Neural cell (in vitro differentiated cells): ENCODE data around the gene CAPN6.

Experiments used
- EP300 ChIP-seq: fragments of 450-650 bp; conservative IDR thresholded peaks from 2 replicates; pipeline ENCODE4 v1.6.1; 2014; ENCODE audit warnings: antibody characterized with exemption, mild to moderate bottlenecking, moderate library complexity; ENCODE audit not compliant: poor library complexity, severe bottlenecking
- POLR2AphosphoS5 ChIP-seq: IDR thresholded peaks from 2 replicates; pipeline ENCODE4 v1.6.1; 2012
- TF ChIP-seq, protein P1 (sequence below): fragments of 450-650 bp; IDR thresholded peaks from 2 replicates; pipeline ENCODE4 v1.5.1; 2014; ENCODE audit warnings: antibody characterized with exemption, mild to moderate bottlenecking, moderate library complexity; ENCODE audit not compliant: poor library complexity, severe bottlenecking

DNA sequence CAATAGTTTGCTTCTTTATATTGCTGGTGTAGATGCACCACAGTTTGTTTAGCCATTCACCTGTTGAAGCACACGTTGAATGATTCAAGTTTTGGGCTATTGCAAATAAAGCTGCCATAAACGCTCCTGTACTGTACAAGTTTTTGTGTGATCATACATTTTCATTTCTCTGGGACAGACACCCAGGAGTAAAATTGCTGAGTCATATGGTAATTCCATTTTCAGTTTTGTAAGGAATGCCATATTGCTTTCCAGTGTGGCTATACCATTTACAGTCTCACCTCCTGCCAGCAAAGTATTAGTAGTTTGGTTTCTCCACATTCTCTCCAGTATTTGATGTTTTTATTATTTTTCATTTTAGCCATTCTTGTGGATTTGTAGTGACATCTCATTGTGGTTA is 32.0 kb upstream of the CAPN6 start:
- TF ChIP-seq EP300 = no peak
- TF ChIP-seq, protein P1, sequence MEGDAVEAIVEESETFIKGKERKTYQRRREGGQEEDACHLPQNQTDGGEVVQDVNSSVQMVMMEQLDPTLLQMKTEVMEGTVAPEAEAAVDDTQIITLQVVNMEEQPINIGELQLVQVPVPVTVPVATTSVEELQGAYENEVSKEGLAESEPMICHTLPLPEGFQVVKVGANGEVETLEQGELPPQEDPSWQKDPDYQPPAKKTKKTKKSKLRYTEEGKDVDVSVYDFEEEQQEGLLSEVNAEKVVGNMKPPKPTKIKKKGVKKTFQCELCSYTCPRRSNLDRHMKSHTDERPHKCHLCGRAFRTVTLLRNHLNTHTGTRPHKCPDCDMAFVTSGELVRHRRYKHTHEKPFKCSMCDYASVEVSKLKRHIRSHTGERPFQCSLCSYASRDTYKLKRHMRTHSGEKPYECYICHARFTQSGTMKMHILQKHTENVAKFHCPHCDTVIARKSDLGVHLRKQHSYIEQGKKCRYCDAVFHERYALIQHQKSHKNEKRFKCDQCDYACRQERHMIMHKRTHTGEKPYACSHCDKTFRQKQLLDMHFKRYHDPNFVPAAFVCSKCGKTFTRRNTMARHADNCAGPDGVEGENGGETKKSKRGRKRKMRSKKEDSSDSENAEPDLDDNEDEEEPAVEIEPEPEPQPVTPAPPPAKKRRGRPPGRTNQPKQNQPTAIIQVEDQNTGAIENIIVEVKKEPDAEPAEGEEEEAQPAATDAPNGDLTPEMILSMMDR = no peak
- no peak for TF ChIP-seq POLR2AphosphoS5
